Nephron progenitor cell (in vitro differentiated cells): ENCODE results near the gene CLIP1.
"Not testable (repeated sequence)": the region's sequence is repeated elsewhere in the genome, so short reads cannot be mapped to it uniquely, and the experiment has no call there.

Source experiments
- DNase-seq: peaks from one replicate; pipeline ENCODE4 v3.0.0; 2021
- H3K27ac Mint-ChIP-seq: 2 replicates; pipeline ENCODE4 v1.8.0; 2021; ENCODE audit warnings: mild to moderate bottlenecking, moderate library complexity, mixed read lengths
- H3K27me3 Mint-ChIP-seq: 2 replicates; pipeline ENCODE4 v1.8.0; 2021; ENCODE audit warnings: mild to moderate bottlenecking, low read depth, mixed read lengths; ENCODE audit not compliant: poor library complexity
- H3K36me3 Mint-ChIP-seq: 2 replicates; pipeline ENCODE4 v1.8.0; 2021; ENCODE audit warnings: low read depth, mixed read lengths
- H3K4me1 Mint-ChIP-seq: 2 replicates; pipeline ENCODE4 v1.8.0; 2021; ENCODE audit warnings: mixed read lengths
- H3K4me3 Mint-ChIP-seq: 2 replicates; pipeline ENCODE4 v1.8.0; 2021; ENCODE audit warnings: mild to moderate bottlenecking, moderate library complexity, mixed read lengths
- H3K9me3 Mint-ChIP-seq: 2 replicates; pipeline ENCODE4 v1.8.0; 2021; ENCODE audit warnings: mild to moderate bottlenecking, moderate library complexity, mixed read lengths
- CTCF ChIP-seq: fragments of 200-600 bp; sonication (generic); IDR thresholded peaks from 2 replicates; pipeline ENCODE4 v1.5.0; 2021; ENCODE audit warnings: antibody characterized with exemption

The CLIP1 gene

GRCh38 chr12:122266230-122266901 lies 156.1 kb downstream of the CLIP1 start, which contains the start of gene VPS33A:
VPS33A (minus strand) TSS chr12:122266494; CDS start chr12:122266408, 86 bp downstream.
- H3K27ac Mint-ChIP-seq, result peak within 1 kb of the TSS; percentile 99
- H3K27me3 Mint-ChIP-seq, result peaks cover 9% of the 10 kb centered on the region
- TF ChIP-seq CTCF, result no peak
- H3K4me3 Mint-ChIP-seq, result peak within 1 kb of the TSS; percentile 96
- peaks cover 18% of the 10 kb centered on the region for H3K4me1 Mint-ChIP-seq
- H3K9me3 Mint-ChIP-seq, result peaks cover 3% of the 10 kb centered on the region
- H3K36me3 Mint-ChIP-seq, result peaks cover 15% of the 10 kb centered on the region
- DNase-seq, result peak; percentile 96

GRCh38 chr12:122265886-122266229 lies 156.6 kb downstream of the CLIP1 start:
- DNase-seq, result no peak
- peaks cover 18% of the 10 kb centered on the region for H3K4me1 Mint-ChIP-seq

GRCh38 chr12:122265476-122265875 lies 157.0 kb downstream of the CLIP1 start:
- H3K4me3 Mint-ChIP-seq, result peak overlapping the region; percentile 96
- peak overlapping the region; percentile 99 for H3K27ac Mint-ChIP-seq
- H3K4me1 Mint-ChIP-seq, result peaks cover 18% of the 10 kb centered on the region
- H3K9me3 Mint-ChIP-seq, result peaks cover 3% of the 10 kb centered on the region
- H3K27me3 Mint-ChIP-seq, result peaks cover 9% of the 10 kb centered on the region
- H3K36me3 Mint-ChIP-seq, result peaks cover 22% of the 10 kb centered on the region
- DNase-seq, result no peak
- no peak for TF ChIP-seq CTCF

More at GRCh38 chr12:122265886-122266229, 156.6 kb downstream of the CLIP1 start:
- TF ChIP-seq CTCF, result no peak
- Mint-ChIP-seq H3K27ac (peak overlapping the region; percentile 99), H3K4me3 (peak overlapping the region; percentile 96), H3K36me3 (peaks cover 20% of the 10 kb centered on the region), H3K9me3 (peaks cover 3% of the 10 kb centered on the region), H3K27me3 (peaks cover 9% of the 10 kb centered on the region)

GRCh38 chr12:122260735-122261134 lies 161.7 kb downstream of the CLIP1 start:
- not testable (repeated sequence) for H3K4me1 Mint-ChIP-seq, H3K9me3 Mint-ChIP-seq, H3K27ac Mint-ChIP-seq, H3K27me3 Mint-ChIP-seq, H3K4me3 Mint-ChIP-seq, DNase-seq
- peaks cover 58% of the 10 kb centered on the region for H3K36me3 Mint-ChIP-seq

- not testable (repeated sequence) for H3K9me3 Mint-ChIP-seq, H3K27ac Mint-ChIP-seq, H3K27me3 Mint-ChIP-seq, H3K4me3 Mint-ChIP-seq, DNase-seq, H3K4me1 Mint-ChIP-seq
- peaks cover 62% of the 10 kb centered on the region for H3K36me3 Mint-ChIP-seq
Measured at GRCh38 chr12:122258939-122259338, 163.5 kb downstream of the CLIP1 start.

GRCh38 chr12:122258462-122258861 lies 164.0 kb downstream of the CLIP1 start:
- DNase-seq, H3K4me1 Mint-ChIP-seq, H3K27me3 Mint-ChIP-seq, H3K9me3 Mint-ChIP-seq, H3K27ac Mint-ChIP-seq, H3K4me3 Mint-ChIP-seq: not testable (repeated sequence)
- H3K36me3 Mint-ChIP-seq, result peaks cover 58% of the 10 kb centered on the region

- no peak overlapping the region for H3K27ac Mint-ChIP-seq
- H3K4me3 Mint-ChIP-seq, result no peak overlapping the region
- peaks cover 3% of the 10 kb centered on the region for H3K27me3 Mint-ChIP-seq
- TF ChIP-seq CTCF, result no peak
- no peak for DNase-seq
- no peaks in the 10 kb centered on the region for H3K9me3 Mint-ChIP-seq
- H3K4me1 Mint-ChIP-seq, result no peaks in the 10 kb centered on the region
- H3K36me3 Mint-ChIP-seq, result peaks cover 21% of the 10 kb centered on the region
Measured at GRCh38 chr12:122250536-122250935, 171.9 kb downstream of the CLIP1 start.
